Measurements from ENCODE around the gene LTBP3. TPM values are rescaled to one million over a fixed set of nuclear protein-coding genes. Genes with fewer than 3 reads are reported as not detected.
A peak's percentile ranks its signal among the peaks of the same experiment; 100 is the strongest.

Gene LTBP3
- total RNA-seq (2022), result 166 and 169 TPM in 2 replicates
- Bru-seq, nascent RNA, result percentile 61 among the genes with signal in this experiment
- percentile 87 among the genes with signal in this experiment for BruChase-seq, experiment 1, labeled RNA remaining after a 6-hour chase
- percentile 86 among the genes with signal in this experiment for BruChase-seq, experiment 2, labeled RNA remaining after a 2-hour chase
- long read RNA-seq, partial matches to known transcripts, result 34 of 43 reads
- long read RNA-seq, other reads (novel, unspliced or antisense), result 6 of 43 reads

DNA sequence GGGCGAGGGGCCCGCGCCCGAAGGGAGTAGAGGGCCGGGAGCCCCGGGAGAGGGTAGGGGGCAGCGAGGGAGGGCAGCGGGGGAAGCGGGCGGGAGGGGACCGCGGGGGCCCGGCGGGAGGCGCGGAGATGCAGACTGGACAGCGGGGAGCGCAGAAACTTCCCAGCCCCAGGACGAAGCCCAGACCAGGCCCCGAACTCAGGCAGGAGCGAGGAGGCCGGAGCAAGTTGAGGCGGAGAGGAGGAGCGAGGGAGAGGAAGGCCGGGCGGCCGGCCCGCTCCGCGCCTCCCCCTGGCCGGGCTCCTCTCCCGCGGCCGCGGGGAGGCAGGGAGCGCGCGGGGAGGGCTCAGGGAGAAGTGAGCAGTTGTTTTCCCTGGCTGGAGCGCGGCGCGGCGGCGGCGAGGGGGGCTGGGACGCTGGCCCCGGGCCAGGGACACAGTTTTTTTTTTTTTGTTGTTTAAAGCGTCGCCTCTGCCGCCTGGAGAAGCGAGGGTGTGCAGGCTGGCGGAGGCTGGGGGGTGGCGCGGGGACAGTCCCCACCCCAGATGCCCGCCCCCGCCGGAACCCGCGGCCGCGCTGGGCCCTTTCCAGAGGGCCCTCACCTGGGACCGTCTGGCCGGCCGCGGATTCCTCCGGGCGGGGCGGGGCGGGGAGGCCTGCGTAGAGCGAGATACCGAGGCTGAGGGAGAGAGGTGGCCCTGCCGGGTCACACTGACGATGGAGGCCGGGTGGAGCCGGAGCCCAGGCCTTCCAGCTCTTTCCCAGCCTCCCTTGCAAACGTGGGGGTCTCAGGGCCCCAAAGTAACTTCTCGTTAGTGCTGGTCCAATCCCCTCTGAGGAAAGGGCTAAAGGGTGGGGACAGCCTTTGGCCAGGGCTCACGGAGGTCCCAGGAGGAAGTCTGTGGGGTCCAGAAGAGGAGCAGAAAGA is at the start of gene LTBP3:
Gene LTBP3 (minus strand): TSS at position 358 of the 928 bp plus-strand sequence. CDS start 400 bp downstream, outside the sequence.
- H3K4me3 Mint-ChIP-seq (ENCODE audit: low read depth, unreplicated experiment), result peak within 1 kb of the TSS; percentile 77
- peaks cover 68% of the 10 kb centered on the region for H3K4me1 Mint-ChIP-seq (ENCODE audit: low read depth, unreplicated experiment)
- intact Hi-C loops (cut with micrococcal nuclease; ENCODE audit: unreplicated experiment), result no loop called here
- no peaks in the 10 kb centered on the region for H3K9me3 Mint-ChIP-seq (ENCODE audit: low read depth, unreplicated experiment)
- peaks cover 56% of the 10 kb centered on the region for H3K36me3 Mint-ChIP-seq (ENCODE audit: insufficient read depth, unreplicated experiment)
- H3K27me3 Mint-ChIP-seq (ENCODE audit: unreplicated experiment), result no peaks in the 10 kb centered on the region
- CTCF ChIA-PET, result interaction anchor here (1.0 to 3.3 kb wide), 2 partner anchors 12 to 18 kb away, joined by 3 to 21 read pairs; partner anchors contain the start of gene ZNRD2
- TF ChIP-seq, protein P1, sequence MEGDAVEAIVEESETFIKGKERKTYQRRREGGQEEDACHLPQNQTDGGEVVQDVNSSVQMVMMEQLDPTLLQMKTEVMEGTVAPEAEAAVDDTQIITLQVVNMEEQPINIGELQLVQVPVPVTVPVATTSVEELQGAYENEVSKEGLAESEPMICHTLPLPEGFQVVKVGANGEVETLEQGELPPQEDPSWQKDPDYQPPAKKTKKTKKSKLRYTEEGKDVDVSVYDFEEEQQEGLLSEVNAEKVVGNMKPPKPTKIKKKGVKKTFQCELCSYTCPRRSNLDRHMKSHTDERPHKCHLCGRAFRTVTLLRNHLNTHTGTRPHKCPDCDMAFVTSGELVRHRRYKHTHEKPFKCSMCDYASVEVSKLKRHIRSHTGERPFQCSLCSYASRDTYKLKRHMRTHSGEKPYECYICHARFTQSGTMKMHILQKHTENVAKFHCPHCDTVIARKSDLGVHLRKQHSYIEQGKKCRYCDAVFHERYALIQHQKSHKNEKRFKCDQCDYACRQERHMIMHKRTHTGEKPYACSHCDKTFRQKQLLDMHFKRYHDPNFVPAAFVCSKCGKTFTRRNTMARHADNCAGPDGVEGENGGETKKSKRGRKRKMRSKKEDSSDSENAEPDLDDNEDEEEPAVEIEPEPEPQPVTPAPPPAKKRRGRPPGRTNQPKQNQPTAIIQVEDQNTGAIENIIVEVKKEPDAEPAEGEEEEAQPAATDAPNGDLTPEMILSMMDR (IDR thresholded peaks at IDR 0.05; ENCODE audit: unreplicated experiment), result no peak
- DNase-seq, result peak; percentile 81
- H3K27ac Mint-ChIP-seq (ENCODE audit: unreplicated experiment), result peak within 1 kb of the TSS; percentile 85
- BruUV-seq (replicated peaks), result no TSS peak

DNA sequence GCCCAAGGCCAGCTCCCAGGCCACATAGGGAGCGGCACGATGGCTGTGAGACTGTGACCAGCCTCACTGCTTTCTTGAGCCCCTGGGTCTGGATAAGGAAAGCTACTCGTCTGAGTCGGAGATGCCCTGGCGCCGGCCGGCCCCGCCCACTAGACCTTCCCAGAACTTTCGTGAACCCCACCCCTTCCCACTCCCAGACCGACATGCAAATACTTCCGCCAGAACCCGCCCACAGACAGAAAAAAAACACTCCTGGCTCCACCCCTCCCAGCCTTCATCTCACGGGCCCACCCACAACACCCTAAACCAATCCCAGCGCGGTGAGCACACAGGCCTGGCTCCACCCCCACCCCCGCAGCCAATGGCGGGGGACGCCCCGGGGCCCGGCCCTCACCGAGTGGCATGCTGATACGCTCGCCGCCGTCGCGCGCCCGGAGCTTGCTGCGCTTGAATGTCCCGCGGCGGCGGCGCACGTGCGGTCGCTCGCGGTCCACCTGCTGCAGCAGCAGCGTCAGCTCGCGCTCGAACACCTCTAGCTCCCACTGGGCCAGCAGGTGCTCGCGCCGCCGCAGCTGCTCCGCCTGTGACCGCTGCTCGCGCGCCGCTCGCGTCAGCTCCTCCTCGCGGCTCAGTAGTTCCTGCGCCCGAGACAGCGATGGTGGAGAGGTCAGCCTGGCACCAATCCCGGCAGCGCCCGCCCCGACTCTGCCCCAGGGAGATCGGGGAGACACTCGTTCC is 48.9 kb upstream of the LTBP3 start:
- Mint-ChIP-seq H3K4me1 (ENCODE audit: low read depth, unreplicated experiment) (peaks cover 29% of the 10 kb centered on the region), H3K27me3 (ENCODE audit: unreplicated experiment) (no peaks in the 10 kb centered on the region), H3K9me3 (ENCODE audit: low read depth, unreplicated experiment) (no peaks in the 10 kb centered on the region), H3K27ac (ENCODE audit: unreplicated experiment) (no peak overlapping the region), H3K4me3 (ENCODE audit: low read depth, unreplicated experiment) (no peak overlapping the region), H3K36me3 (ENCODE audit: insufficient read depth, unreplicated experiment) (peaks cover 75% of the 10 kb centered on the region)
- BruUV-seq (replicated peaks), result no TSS peak
- CTCF ChIA-PET, result no interaction called here
- intact Hi-C loops (cut with micrococcal nuclease; ENCODE audit: unreplicated experiment), result no loop called here
- TF ChIP-seq, protein P1 (IDR thresholded peaks at IDR 0.05; ENCODE audit: unreplicated experiment), result no peak
- DNase-seq, result no peak

DNA sequence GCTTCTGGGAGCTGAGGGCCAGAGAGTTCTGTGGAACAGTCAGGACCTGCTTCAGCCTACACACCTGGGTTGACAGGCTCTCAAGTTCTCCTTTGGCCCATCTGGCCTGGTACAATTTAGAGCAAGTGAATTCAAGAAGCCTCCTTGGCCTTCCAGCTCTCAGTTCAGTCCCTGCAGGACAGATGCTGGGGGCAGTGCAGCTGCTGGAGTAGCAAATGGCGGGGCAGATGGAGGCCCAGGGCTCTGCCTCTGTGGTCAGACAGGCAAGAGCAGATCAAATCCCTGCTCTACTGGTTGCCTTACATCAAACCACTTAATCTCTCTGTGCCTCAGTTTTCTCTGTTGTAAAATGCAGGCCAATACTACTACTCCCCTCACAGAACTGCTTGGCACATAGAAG is 46.1 kb upstream of the LTBP3 start:
- H3K27me3 Mint-ChIP-seq (ENCODE audit: unreplicated experiment), result no peaks in the 10 kb centered on the region
- peaks cover 6% of the 10 kb centered on the region for H3K4me1 Mint-ChIP-seq (ENCODE audit: low read depth, unreplicated experiment)
- no peak overlapping the region for H3K4me3 Mint-ChIP-seq (ENCODE audit: low read depth, unreplicated experiment)
- no TSS peak for BruUV-seq (replicated peaks)
- no peaks in the 10 kb centered on the region for H3K9me3 Mint-ChIP-seq (ENCODE audit: low read depth, unreplicated experiment)
- H3K27ac Mint-ChIP-seq (ENCODE audit: unreplicated experiment), result no peak overlapping the region
- TF ChIP-seq, protein P1 (IDR thresholded peaks at IDR 0.05; ENCODE audit: unreplicated experiment), result no peak
- DNase-seq, result no peak
- H3K36me3 Mint-ChIP-seq (ENCODE audit: insufficient read depth, unreplicated experiment), result peaks cover 74% of the 10 kb centered on the region
- intact Hi-C loops (cut with micrococcal nuclease; ENCODE audit: unreplicated experiment), result no loop called here
- CTCF ChIA-PET, result interaction anchor here (1.3 kb wide), 1 partner anchor 11 kb away, joined by 4 read pairs; the partner anchor contains the start of gene PCNX3

DNA sequence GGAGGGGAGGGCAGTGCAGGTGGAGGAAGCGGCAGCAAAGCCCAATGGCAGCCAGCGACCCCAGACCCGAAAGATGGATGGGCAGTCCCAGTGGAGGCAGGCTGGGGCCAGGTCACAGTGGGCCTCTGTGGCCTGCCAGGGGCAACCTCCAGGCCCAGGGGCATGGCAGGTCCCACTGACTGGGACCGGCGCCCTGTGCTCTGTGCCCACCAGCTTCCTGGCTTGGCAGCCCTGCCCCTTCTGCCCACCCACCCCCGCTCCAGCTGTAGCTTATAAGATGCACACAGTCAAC is 41.7 kb upstream of the LTBP3 start:
- no peak overlapping the region for H3K4me3 Mint-ChIP-seq (ENCODE audit: low read depth, unreplicated experiment)
- no peaks in the 10 kb centered on the region for H3K27me3 Mint-ChIP-seq (ENCODE audit: unreplicated experiment)
- BruUV-seq (replicated peaks), result no TSS peak
- H3K36me3 Mint-ChIP-seq (ENCODE audit: insufficient read depth, unreplicated experiment), result peaks cover 82% of the 10 kb centered on the region
- CTCF ChIA-PET, result no interaction called here
- intact Hi-C loops (cut with micrococcal nuclease; ENCODE audit: unreplicated experiment), result no loop called here
- no peak for DNase-seq
- no peaks in the 10 kb centered on the region for H3K4me1 Mint-ChIP-seq (ENCODE audit: low read depth, unreplicated experiment)
- no peaks in the 10 kb centered on the region for H3K9me3 Mint-ChIP-seq (ENCODE audit: low read depth, unreplicated experiment)
- TF ChIP-seq, protein P1 (IDR thresholded peaks at IDR 0.05; ENCODE audit: unreplicated experiment), result no peak
- H3K27ac Mint-ChIP-seq (ENCODE audit: unreplicated experiment), result no peak overlapping the region
